B cell (primary cell): ENCODE measurements around the gene ZNF615.

Source experiments
- EZH2 ChIP-seq: IDR thresholded peaks from 2 replicates; pipeline ENCODE4 v1.6.1; 2012; ENCODE audit warnings: borderline replicate concordance, low read depth, mild to moderate bottlenecking, moderate library complexity, low read length; ENCODE audit not compliant: insufficient read depth, poor library complexity, severe bottlenecking
- TF ChIP-seq, protein P1 (sequence below): fragments of 200-600 bp; IDR thresholded peaks from one replicate; pipeline ENCODE4 v1.8.0; 2022; ENCODE audit warnings: antibody characterized with exemption, mild to moderate bottlenecking

- TF ChIP-seq EZH2: no peak
- TF ChIP-seq, protein P1, sequence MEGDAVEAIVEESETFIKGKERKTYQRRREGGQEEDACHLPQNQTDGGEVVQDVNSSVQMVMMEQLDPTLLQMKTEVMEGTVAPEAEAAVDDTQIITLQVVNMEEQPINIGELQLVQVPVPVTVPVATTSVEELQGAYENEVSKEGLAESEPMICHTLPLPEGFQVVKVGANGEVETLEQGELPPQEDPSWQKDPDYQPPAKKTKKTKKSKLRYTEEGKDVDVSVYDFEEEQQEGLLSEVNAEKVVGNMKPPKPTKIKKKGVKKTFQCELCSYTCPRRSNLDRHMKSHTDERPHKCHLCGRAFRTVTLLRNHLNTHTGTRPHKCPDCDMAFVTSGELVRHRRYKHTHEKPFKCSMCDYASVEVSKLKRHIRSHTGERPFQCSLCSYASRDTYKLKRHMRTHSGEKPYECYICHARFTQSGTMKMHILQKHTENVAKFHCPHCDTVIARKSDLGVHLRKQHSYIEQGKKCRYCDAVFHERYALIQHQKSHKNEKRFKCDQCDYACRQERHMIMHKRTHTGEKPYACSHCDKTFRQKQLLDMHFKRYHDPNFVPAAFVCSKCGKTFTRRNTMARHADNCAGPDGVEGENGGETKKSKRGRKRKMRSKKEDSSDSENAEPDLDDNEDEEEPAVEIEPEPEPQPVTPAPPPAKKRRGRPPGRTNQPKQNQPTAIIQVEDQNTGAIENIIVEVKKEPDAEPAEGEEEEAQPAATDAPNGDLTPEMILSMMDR: no peak
Observed at GRCh38 chr19:51994048-51994644, 13.9 kb downstream of the ZNF615 start.
